ENCODE data around the gene UQCR10.

UQCR10 gene

DNA sequence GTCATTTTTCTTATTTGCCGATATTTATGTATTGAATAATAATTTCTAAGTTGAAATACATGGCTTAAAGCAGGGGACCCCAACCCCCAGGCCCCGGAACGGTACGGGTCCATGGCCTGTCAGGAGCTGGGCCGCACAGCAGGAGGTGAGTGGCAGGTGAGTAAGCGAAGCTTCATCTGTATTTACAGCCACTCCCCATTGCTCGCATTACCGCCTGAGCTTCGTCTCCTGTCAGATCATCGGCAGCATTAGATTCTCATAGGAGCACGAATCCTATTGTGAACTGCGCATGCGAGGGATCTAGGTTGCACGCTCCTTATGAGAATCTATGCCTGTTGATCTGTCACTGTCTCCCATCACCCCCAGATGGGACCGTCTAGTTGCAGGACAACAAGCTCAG is 4.9 kb upstream of the UQCR10 start:
- no peak for DNase-seq (ENCODE audit: low read depth, low spot score)

DNA sequence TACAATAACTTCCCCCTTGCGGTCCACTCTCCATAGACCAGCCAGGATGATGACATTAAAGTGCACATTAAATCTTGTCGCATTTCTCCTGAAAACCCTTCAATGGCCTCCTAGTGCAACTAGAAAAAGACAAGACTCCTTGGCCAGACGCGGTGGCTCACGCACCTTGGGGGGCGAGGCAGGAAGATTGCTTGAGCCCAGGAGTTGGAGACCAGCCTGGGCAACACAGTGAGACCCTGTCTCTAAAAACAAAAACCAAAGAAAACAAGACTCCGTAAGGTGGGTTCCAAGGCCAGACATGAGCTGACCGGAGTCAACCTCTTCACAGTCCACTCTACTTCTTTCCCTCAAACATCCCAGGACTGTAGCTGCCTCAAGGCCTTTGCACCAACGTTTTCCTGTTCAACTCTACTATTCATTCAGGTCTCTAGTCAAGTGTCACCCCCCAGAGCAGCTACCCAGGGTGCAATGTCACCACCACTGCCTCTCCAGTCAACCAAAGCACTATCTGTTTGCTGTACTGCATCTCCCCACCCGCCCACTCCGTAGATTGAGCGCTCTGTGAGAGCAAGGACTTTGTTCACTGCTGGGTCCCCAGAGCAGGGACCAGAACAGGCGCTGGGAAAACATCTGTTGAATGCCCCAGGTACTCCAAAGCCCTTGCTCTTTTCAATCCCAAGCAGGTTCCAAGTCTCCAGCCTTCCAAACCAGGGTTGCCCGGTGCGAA is 1.1 kb upstream of the UQCR10 start:
- no peak for DNase-seq (ENCODE audit: low read depth, low spot score)

DNA sequence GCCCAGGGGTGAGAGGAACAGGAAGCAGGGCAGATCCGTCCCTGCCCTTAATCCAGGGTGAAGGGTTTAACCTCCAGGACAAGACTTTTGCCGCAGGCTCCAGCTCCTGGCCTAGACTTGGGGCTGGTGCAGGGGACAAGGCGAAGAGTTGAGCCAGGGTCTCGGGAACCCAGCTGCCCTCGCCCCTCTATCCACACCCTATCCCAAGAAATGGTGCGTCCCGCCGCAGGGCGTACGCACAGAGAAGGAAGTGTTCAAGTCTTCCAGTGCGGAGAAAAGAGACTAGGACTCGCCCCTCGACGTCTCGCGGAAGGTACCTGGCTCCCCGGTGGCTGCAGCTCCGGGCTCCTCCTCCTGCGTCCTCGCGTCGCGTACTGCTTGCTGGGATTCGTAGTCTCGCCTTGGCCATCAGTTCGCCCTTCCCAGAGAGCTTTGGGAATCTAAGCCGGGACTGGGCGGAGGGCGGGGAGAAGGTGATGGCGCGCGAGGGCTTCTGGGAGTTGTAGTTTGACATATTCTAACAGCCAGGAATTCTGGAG is 468 bp upstream of the UQCR10 start, which contains the start of gene ZMAT5:
ZMAT5 (minus strand) TSS at position 376 of the 539 bp plus-strand sequence. CDS start 18,463 bp downstream, outside the sequence.
- DNase-seq (ENCODE audit: low read depth, low spot score) = peak; percentile 97

DNA sequence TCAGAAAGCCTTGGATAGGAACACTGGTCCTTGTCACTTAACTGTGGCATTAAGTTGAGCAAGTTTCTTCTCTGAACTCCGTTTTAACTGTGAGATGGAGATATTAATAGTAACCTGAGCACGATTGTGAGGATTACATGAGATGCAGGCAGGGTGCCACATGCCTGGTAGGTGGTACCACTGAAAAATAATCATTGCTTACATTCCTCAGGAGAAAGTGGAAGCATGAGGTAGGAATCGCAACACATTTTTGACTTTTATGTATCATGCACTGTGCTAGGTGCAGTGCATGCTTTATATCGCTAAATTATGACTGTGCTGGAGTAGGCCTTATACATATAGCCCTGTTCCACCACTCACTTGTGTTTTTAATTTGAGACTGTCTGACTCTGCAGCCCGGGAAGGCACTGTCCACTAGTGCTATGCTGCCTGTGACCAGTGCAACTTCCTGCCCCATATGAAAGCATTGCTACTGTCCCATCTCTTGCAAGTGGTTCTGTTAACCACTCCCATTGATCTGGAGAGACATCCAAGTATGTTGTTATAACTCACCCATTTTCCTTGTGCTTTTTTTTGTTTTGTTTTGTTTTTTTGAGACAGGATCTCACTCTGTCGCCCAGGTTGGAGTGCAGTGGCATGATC is 1.0 kb downstream of the UQCR10 start:
- DNase-seq (ENCODE audit: low read depth, low spot score) = no peak

DNA sequence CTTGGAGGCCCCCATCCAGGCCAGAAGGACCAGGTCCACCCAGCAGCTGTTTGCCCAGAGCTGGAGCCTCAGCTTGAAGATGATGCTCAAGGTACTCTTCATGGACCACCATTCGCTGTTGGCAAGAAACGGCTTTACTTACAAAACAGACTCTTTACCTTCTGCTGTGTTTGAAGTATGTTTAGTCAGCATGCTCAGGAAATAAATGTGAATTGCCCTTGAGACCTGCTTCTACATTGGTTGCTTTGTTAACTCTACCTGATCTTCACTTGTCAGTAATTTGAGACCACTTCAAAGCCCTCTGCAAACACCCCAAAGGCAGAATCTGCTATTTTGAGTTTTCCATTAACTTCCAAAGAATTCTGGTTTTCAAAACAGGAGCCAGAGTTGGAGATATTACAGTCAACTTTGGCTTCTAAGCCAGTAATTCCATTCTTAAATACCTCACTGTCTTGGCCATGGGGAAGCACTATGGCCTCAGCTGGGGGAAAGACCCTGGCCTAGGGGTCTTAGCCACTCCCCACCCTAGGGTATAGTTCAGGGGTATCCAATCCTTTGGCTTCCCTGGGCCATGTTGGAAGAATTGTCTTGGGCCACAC is 2.7 kb downstream of the UQCR10 start:
- DNase-seq (ENCODE audit: low read depth, low spot score) = no peak

DNA sequence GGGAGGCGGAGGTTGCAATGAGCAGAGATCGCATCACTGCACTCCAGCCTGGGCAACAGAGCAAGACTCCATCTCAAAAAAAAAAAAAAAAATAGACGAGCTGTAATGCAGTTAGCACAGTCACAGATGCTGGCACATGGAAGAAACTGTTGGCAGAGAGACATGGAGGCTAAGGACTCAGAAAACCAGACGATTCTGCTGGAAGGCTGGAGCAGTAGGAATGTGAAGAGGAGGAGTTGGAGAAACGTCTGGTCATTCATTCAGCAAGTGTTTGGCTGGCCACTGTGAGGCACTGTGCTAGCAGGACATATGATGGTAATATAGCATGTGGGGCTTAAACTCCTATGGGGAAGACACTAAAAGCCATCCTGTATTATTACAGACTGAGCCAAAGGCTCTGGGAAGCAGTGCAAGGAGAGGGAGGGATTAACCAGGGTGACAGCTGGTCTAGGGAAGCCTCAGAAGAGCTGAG is 5.0 kb downstream of the UQCR10 start:
- no peak for DNase-seq (ENCODE audit: low read depth, low spot score)

DNA sequence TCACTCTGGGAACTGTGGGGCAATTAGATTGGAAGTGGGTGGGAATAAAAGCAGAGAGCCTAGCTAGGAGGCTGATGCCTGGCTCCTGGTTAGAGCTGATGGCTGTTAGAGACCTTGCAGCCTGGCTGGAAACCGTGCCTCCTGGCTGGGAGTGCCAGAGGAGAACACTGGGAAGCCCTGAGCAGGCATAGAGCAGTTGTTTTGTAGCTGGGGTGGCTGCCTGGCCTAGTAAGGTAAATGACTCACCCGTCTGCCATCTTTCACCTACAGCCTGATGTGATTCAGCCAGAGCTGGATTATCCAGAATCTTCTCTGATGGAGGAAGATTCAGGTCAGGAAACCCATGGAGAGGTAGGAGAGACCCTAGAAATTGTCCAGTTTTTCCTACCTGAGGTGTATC is 6.1 kb downstream of the UQCR10 start:
- no peak for DNase-seq (ENCODE audit: low read depth, low spot score)

DNA sequence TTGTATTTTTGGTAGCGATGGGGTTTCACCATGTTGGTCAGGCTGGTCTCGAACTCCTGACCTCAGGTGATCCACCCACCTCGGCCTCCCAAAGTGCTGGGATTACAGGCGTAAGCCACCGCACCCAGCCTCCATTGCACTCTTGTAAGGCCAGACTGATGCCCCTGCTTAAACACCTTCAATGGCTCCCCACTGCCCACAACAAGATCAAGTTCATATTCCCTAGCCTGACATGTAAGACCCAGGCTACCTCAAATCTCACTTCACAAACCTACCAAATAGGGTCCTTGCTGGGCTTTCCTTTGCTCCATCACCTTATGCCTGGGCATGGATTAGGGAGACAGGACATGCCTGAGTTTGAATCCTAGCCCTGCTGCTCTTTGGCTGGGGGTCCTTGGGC is 13.1 kb downstream of the UQCR10 start:
- no peak for DNase-seq (ENCODE audit: low read depth, low spot score)

DNA sequence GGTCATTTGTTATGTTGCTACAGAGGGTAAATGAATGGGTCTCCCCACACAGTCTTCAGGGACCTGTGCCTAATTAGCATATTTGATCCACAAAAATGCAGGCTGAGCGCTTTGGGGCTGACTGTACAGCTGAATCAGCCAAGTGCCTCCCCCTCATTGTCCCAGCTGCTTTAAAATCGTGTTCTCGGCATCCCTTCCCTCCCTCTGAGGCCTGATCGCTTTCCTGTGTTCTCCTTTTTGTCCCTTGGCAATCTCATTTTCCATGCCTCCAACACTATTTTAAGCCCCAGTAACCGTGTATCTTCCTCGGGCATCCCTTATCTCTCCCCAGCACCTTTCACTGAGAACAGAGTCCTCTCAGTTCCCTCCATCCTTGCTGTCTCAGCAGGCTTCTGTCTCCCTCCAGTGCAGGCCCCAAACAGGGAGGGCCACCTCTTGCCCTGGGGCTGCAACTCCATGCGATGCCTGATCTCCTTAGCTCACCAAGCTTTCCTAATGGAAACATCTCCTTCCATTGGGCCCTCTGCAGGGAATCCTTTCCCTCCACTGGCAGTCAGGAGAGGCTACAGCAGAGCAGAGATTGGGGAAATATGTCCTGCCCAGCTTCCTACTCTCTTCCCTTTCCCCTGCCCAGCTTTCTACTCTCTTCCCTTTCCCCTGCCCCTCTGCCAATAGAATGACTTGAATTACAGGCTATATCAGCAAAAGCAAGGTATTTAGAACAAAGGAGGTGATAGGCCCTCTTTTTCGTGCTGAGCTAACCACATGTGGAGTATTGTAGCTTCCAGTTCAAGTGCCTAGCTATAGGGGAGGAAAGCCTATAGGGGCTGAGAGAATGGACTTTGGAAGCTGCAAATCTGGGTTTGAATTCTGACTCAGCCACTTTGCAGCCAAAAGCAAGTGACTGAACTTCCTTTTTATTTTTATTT is 13.8 kb downstream of the UQCR10 start:
- no peak for DNase-seq (ENCODE audit: low read depth, low spot score)

DNA sequence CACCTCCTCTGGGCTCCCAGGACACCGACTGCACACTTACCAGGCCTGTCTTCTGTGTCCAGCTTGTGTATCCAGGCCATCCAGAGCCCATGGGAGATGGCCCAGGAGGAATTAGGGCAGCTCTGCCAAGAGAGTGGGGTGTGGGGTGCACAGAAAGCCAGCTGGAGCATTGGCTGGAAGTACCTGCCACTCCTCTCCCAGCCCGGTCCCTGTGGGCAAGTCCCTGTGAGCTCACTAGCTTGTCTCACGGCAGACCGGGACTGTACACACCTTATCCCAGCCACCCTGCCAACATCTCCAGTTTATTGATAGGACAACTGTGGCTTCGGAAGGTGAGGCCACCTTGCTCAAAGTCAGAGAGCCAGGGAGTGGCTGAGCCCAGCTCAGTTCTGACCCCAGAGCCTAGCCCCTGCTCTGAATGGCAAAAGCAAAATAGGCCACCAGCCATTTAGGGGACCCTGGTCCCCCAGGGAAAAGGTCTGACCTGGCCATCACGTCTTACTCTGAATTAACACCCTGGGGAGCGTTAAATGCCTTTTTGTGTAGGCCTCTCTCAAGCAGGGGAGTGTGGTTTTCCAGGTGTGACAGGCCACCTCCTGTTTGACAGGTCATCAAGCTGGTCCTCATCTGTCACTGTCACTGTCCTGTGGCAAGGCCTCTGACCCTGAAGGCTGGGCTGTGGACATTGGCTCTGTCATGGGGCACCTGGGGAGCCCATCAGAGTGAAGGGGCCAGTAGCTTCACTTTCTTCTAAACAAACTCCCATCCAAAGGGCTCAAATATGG is 15.1 kb downstream of the UQCR10 start:
- no peak for DNase-seq (ENCODE audit: low read depth, low spot score)

DNA sequence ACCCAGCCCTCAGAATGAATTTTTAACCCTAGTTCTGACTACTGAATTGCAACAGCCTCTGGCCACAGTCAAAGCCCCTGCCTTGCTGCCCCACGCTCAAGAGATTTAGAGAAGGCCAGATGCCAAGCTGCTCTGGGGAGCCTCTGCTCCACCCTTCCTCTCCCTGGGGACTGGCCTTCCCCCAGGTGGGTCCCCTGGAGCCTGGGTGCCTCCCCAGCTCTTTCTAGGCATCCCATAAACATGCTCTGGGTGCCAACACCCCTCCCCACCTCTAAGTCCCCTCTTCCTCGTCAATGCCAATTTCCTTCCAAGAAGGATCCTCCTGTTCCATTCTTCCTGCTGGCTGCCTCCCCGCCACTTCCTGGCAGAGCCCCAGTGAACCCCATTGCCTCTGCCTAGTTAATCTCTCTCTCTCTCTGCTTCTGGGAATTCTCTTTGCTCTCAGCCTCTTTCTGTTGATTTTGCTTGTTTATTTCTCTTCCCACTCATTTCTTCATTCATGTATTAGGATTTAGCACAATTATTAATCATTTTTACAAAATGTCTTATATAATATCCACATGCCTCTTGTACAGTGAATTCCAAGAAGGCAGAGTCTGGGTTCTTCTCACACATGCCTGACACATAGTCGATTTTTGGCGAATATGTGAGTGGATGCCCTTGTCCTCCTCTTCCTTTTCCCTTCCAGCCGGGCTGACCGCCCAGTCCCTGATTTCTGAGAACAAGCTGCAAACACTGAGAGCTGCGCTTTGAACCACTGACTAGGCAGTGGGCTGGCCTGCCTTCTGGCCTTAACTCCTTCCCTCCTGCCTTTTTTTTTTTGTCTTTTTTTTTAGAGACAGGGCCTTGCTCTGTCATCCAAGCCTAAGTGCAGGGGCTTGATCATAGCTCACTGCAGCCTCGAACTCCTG is 17.5 kb downstream of the UQCR10 start:
- DNase-seq (ENCODE audit: low read depth, low spot score) = no peak

DNA sequence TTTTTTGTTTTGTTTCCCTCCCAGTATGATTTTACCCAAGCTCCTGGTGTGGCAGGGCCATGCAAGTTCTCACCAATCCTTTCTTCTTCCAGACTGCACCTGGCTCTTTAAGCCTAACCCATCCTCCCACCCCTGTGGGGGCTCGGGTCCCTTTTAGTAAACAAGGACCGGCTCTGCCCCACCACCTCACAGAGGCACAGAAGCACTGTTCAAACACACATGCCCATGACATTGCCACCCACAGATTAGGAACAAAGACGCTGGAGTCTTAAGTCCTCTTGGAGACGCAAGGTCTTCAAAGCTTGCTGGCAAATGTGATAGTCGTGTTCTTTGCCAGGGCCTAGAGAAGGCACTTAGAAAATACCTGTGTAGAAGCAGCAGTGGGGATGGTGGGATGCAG is 18.9 kb downstream of the UQCR10 start:
- no peak for DNase-seq (ENCODE audit: low read depth, low spot score)

DNA sequence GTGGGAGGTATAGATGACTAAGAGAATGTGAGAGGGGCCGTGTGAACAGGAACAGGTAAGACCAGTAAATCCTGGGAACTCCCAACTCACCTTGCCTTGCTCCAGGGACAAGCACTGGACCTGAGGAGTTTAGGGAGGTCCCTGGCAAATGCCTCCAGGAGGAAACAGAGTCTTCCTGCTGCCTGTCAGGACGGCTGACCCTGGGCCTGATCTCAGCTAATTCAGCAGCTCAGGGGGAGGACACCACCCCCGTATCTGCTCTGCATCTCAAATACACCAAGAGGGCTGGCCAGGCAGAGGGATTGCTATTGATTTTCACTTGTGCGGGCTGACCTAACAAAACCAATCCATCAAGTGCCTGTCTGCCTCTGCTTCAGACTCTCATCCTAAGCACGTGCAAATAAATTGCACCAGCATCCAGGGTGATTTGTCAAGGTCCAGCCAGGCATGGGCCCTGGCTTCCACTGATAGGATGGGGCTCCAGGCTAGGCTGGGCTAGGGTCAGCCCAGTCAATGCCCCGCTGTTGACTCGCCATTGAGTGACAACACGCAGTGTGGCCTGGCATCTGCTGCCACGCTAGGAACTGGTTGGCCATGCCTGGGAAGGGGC is 20.3 kb downstream of the UQCR10 start:
- no peak for DNase-seq (ENCODE audit: low read depth, low spot score)

DNA sequence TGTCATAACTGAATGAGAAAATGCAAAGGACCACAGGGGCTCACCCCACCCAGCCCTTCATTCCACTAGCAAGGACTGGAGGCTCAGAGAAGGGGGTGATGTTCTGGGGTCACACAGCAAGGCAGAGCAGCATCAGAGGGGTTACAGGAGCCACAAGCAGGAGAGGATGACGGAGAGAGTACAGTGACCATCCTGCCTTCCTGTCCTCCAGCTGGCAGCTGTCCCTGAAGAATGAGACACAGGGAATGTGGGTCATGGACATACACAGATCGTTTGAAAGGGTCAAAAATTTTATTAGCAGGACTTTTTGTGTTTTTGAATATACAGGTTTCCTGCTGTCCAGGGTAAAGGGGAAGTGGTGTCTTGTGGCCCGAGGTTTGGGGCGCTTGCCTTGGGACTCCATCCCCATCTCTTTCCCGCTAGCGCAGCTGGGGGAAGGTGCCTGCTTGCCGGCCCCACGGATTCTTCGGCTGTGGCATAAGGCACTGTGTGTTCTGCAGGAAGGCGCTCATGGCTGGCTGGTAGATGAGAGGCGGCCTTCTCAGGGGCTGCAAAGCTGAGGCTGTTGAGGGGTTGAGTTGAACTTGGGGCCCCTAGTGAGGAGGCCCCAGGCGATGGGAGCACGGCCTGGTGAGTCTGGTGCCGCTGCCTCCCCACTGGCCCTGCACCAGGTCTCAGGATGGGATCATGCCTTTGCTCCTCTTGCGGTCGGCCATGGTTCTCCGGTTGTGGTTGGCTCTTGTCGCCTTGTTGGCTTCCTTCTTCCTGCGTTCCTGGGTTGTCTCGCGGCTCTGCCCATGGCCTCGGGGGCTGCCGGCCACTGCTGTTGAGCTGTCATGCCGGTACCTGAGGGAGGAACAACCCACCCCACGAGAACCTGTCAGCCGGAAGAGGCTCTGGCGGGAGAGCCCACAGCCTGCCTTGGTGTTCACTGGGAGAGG is 21.4 kb downstream of the UQCR10 start:
- no peak for DNase-seq (ENCODE audit: low read depth, low spot score)

DNA sequence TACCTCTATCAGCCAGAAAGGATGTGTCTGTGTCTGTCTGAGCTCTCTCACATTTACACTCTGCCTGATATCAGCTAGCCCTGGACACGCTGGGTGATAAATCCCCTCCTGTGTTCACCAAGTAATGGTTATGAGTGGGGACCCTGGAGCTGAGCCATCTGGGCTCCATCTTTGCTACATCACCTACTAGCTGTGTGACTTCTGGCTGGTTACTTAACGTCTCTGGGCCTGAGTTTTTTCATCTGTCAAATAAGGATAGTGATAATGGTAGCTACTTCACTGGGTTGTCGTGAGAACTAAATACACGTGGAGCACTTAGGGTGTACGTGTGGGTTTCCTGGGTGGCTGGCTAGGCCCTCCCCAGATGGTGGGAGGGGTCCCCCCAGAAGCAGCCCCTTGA is 22.9 kb downstream of the UQCR10 start:
- DNase-seq (ENCODE audit: low read depth, low spot score) = no peak

DNA sequence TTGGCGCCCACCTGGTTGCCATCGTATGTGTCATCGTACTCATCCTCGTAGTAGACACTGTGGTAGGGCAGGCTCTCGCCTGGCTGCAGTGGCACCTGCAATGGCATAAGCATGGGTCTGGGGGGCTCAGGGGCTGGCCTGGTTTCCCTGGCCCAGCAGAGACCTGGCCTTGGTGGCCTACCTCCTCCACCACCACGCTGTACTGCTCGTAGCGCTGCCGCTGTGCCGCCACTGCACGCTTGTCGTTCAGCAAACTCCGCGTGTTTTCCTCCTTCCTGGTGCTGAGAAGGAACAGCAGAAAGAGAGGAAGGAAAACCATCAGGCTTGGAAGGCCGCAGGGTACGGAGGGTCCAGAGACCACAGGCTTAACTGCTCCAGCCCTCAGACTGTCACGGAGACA is 26.2 kb downstream of the UQCR10 start:
- no peak for DNase-seq (ENCODE audit: low read depth, low spot score)

DNA sequence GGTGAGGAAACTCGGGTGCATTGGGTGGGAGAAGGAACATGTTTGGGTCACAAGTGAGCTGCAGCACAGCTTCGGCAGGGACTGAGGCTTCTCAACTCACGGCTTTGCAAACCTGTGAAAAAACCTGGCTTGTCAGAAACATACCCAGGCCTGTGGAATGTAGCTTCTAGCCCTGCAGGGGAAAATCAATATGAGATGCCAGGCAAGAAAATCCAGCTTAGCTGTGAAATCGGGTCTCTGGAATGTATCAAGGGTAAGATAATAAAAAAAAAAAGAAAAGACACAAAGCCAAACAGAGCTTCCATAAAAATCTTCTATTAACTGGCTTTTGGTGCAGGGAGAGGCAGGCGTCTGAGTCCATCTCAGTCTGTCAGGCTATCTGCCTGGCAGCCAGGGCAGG is 28.5 kb downstream of the UQCR10 start:
- no peak for DNase-seq (ENCODE audit: low read depth, low spot score)

DNA sequence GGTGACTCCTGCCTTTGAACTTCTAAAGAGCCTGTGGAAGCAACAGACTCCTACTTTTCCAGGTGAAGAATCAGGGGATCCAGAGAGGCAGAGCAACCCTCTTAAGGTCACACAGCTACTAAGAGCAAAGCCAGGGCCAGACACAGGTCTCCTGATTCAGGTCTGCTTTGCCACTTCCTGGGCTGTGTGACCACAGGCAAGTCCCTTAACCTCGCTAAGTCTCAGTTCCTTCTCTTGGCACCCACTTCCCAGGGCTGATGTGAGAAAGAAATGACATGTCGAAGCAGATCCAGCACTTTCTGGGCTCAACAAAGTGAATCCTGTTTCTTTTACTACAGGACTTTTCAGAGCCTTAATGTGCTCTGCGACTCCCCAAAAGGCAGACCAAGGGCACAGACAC is 30.2 kb downstream of the UQCR10 start:
- DNase-seq (ENCODE audit: low read depth, low spot score) = no peak

All from iPS DF 19.7 (cell line).